ENCODE data around the gene CA6.

CA6 gene

GRCh38 chr1:8988618-8988967 lies 42.9 kb downstream of the CA6 start:
- Histone ChIP-seq H2AFZ (ENCODE audit: low read depth, low read length) (no peak overlapping the region), H4K20me1 (ENCODE audit: insufficient read depth, low read length) (no peaks in the 10 kb centered on the region), H3K9me3 (ENCODE audit: insufficient read depth, low read length, severe bottlenecking) (no peaks in the 10 kb centered on the region), H3K36me3 (ENCODE audit: insufficient read depth, low read length) (no peaks in the 10 kb centered on the region), H3K4me3 (ENCODE audit: low read depth in 1 of 2, low read length in 2 of 2) (no peak overlapping the region), H3K79me2 (ENCODE audit: insufficient read depth, low read length) (no peaks in the 10 kb centered on the region), H3K4me1 (ENCODE audit: insufficient read depth, low read length) (peaks cover 24% of the 10 kb centered on the region), H3K4me2 (ENCODE audit: insufficient read depth, low read length) (peak overlapping the region; percentile 43; the same call in 1 of the 2 replicates), H3K9ac (ENCODE audit: low read depth, low read length) (peak overlapping the region; percentile 18; the same call in 1 of the 2 replicates), H3K27me3 (ENCODE audit: insufficient read depth, low read length, poor library complexity) (no peaks in the 10 kb centered on the region), H3K27ac (ENCODE audit: low read length) (peak overlapping the region; percentile 69; the same call in 1 of the 2 replicates)
- no peak for TF ChIP-seq CTCF (IDR thresholded peaks at IDR 0.05; ENCODE audit: borderline replicate concordance, extremely low read depth, low read length, poor library complexity, severe bottlenecking)
- TF ChIP-seq EZH2 (IDR thresholded peaks at IDR 0.05; ENCODE audit: borderline replicate concordance, low read depth, low read length, severe bottlenecking), result no peak
- DNase-seq, result no peak
- no peak for ATAC-seq (ENCODE audit: insufficient read depth, low read depth)

GRCh38 chr1:8989061-8989460 lies 43.4 kb downstream of the CA6 start:
- Histone ChIP-seq H3K9ac (ENCODE audit: low read depth, low read length) (no peak overlapping the region; the same call in 1 of the 2 replicates), H3K79me2 (ENCODE audit: insufficient read depth, low read length) (no peaks in the 10 kb centered on the region), H3K27me3 (ENCODE audit: insufficient read depth, low read length, poor library complexity) (no peaks in the 10 kb centered on the region), H3K36me3 (ENCODE audit: insufficient read depth, low read length) (no peaks in the 10 kb centered on the region), H3K9me3 (ENCODE audit: insufficient read depth, low read length, severe bottlenecking) (no peaks in the 10 kb centered on the region), H3K4me2 (ENCODE audit: insufficient read depth, low read length) (no peak overlapping the region), H4K20me1 (ENCODE audit: insufficient read depth, low read length) (no peaks in the 10 kb centered on the region), H3K4me3 (ENCODE audit: low read depth in 1 of 2, low read length in 2 of 2) (no peak overlapping the region), H3K27ac (ENCODE audit: low read length) (no peak overlapping the region), H2AFZ (ENCODE audit: low read depth, low read length) (no peak overlapping the region), H3K4me1 (ENCODE audit: insufficient read depth, low read length) (peaks cover 24% of the 10 kb centered on the region)
- TF ChIP-seq CTCF (IDR thresholded peaks at IDR 0.05; ENCODE audit: borderline replicate concordance, extremely low read depth, low read length, poor library complexity, severe bottlenecking) (no peak), EZH2 (IDR thresholded peaks at IDR 0.05; ENCODE audit: borderline replicate concordance, low read depth, low read length, severe bottlenecking) (no peak)
- DNase-seq (no peak), ATAC-seq (ENCODE audit: insufficient read depth, low read depth) (no peak)

GRCh38 chr1:8989821-8990220 lies 44.2 kb downstream of the CA6 start:
- Histone ChIP-seq H3K27ac (ENCODE audit: low read length) (no peak overlapping the region), H2AFZ (ENCODE audit: low read depth, low read length) (no peak overlapping the region), H3K4me3 (ENCODE audit: low read depth in 1 of 2, low read length in 2 of 2) (no peak overlapping the region), H3K36me3 (ENCODE audit: insufficient read depth, low read length) (no peaks in the 10 kb centered on the region), H3K9ac (ENCODE audit: low read depth, low read length) (no peak overlapping the region), H3K4me2 (ENCODE audit: insufficient read depth, low read length) (no peak overlapping the region), H3K4me1 (ENCODE audit: insufficient read depth, low read length) (peaks cover 24% of the 10 kb centered on the region), H3K9me3 (ENCODE audit: insufficient read depth, low read length, severe bottlenecking) (no peaks in the 10 kb centered on the region), H4K20me1 (ENCODE audit: insufficient read depth, low read length) (no peaks in the 10 kb centered on the region), H3K27me3 (ENCODE audit: insufficient read depth, low read length, poor library complexity) (no peaks in the 10 kb centered on the region), H3K79me2 (ENCODE audit: insufficient read depth, low read length) (no peaks in the 10 kb centered on the region)
- DNase-seq, result no peak
- ATAC-seq (ENCODE audit: insufficient read depth, low read depth), result no peak
- TF ChIP-seq CTCF (IDR thresholded peaks at IDR 0.05; ENCODE audit: borderline replicate concordance, extremely low read depth, low read length, poor library complexity, severe bottlenecking) (no peak), EZH2 (IDR thresholded peaks at IDR 0.05; ENCODE audit: borderline replicate concordance, low read depth, low read length, severe bottlenecking) (no peak)

Data from DND-41 (cell line).